ENCODE data around the gene CCM2. TPM values are rescaled to one million over a fixed set of nuclear protein-coding genes. Genes with fewer than 3 reads are reported as not detected.

Gene CCM2
- total RNA-seq, 3 donors from 2014 or later: 33.4 to 43.8 (median 35.8) TPM

- intact Hi-C loops (cut with DNase I, micrococcal nuclease): no loop called here
- ATAC-seq (no peak), DNase-seq (no peak)
- Histone ChIP-seq H3K36me3 (ENCODE audit: low read depth) (no peaks in the 10 kb centered on the region), H3K4me1 (ENCODE audit: low read depth) (peaks cover 9% of the 10 kb centered on the region), H3K9me3 (no peaks in the 10 kb centered on the region), H3K4me3 (no peak overlapping the region)
- no peak for TF ChIP-seq CTCF (IDR thresholded peaks at IDR 0.05)
Observed at GRCh38 chr7:45035371-45035770, 35.4 kb downstream of the CCM2 start.

DNA sequence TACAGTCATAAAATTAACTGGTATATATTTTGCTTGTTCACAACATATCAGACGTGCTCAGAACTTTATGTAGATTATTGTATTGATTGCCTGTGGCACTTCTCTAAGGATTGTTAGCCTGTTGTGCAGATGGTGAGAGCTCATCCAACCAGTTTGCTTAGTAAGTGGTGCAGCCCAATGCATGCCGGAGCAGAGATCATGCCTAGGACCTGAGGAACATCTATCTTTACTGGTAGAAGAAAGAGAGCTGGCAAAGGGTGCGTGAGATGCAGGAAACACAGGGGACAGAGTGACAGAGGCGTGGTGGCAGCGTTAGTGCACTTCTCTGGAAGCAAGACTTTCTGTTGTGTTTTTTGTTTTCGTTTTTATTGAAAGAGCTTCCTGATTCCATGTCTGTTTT is 35.9 kb downstream of the CCM2 start:
- Histone ChIP-seq H3K36me3 (ENCODE audit: low read depth) (no peaks in the 10 kb centered on the region), H3K9me3 (no peaks in the 10 kb centered on the region), H3K4me3 (no peak overlapping the region), H3K4me1 (ENCODE audit: low read depth) (peaks cover 9% of the 10 kb centered on the region)
- TF ChIP-seq CTCF (IDR thresholded peaks at IDR 0.05): no peak
- no peak for DNase-seq
- ATAC-seq: peak; percentile 49
- intact Hi-C loops (cut with DNase I, micrococcal nuclease): no loop called here

GRCh38 chr7:45036317-45036716 is 36.3 kb downstream of the CCM2 start:
- TF ChIP-seq CTCF (IDR thresholded peaks at IDR 0.05): no peak
- DNase-seq (no peak), ATAC-seq (peak; percentile 46)
- intact Hi-C loops (cut with DNase I, micrococcal nuclease): no loop called here
- Histone ChIP-seq H3K4me3 (no peak overlapping the region), H3K36me3 (ENCODE audit: low read depth) (no peaks in the 10 kb centered on the region), H3K4me1 (ENCODE audit: low read depth) (peaks cover 9% of the 10 kb centered on the region), H3K9me3 (no peaks in the 10 kb centered on the region)

DNA sequence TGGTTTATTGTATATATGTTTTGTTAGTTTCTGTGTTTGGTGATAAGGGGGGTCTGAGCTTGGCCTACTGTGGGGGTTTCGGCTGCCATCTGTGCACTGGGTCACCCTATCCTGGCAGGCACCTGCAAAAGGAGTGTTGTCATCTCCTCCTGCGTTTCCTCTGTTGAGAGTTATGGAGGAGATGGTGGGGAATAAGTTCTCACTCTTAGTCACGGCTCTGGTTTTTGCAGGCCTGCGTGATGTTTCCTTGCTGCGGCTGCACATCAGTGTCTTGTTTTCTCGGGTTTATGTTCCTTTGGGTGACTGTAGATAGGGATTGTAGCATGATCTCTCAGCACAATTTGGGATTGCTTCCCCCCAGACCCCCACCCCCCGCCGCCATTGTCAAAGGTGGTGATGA is 36.8 kb downstream of the CCM2 start:
- H3K4me1 ChIP-seq (ENCODE audit: low read depth): peaks cover 9% of the 10 kb centered on the region
- no peak for TF ChIP-seq CTCF (IDR thresholded peaks at IDR 0.05)
- DNase-seq (no peak), ATAC-seq (no peak)
- H3K4me3 ChIP-seq: no peak overlapping the region
- H3K9me3 ChIP-seq: no peaks in the 10 kb centered on the region
- intact Hi-C loops (cut with DNase I, micrococcal nuclease): no loop called here
- H3K36me3 ChIP-seq (ENCODE audit: low read depth): no peaks in the 10 kb centered on the region

GRCh38 chr7:45037876-45038275 is 37.9 kb downstream of the CCM2 start:
- no peak for TF ChIP-seq CTCF (IDR thresholded peaks at IDR 0.05)

DNA sequence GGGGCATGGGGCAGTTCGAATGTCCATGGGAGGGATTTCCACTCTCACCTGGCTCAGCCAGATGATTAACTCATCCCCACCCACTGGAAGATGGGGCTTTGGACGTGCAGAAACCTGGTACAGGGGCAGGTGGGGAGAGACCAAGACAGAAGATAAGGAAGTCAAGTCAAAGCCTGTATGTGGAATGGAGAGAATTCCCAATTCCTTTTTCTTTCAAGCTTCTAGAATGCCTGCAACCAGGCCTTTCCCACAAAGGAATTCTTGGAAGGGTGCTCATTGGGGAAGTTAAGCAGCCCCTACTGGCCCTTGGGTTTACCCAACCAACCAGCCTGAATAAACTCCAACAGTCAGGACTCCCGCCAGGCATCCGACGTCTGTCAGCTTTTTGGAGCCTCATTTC is 39.1 kb downstream of the CCM2 start:
- no peak for ATAC-seq
- H3K9me3 ChIP-seq: no peaks in the 10 kb centered on the region
- no peak for TF ChIP-seq CTCF (IDR thresholded peaks at IDR 0.05)
- no peaks in the 10 kb centered on the region for H3K36me3 ChIP-seq (ENCODE audit: low read depth)
- DNase-seq: no peak
- intact Hi-C loops (cut with DNase I, micrococcal nuclease): no loop called here
- H3K4me3 ChIP-seq: no peak overlapping the region
- H3K4me1 ChIP-seq (ENCODE audit: low read depth): peaks cover 9% of the 10 kb centered on the region

More at GRCh38 chr7:45037876-45038275, 37.9 kb downstream of the CCM2 start:
- intact Hi-C loops (cut with DNase I, micrococcal nuclease): no loop called here
- Histone ChIP-seq H3K4me1 (ENCODE audit: low read depth) (peaks cover 9% of the 10 kb centered on the region), H3K4me3 (no peak overlapping the region), H3K36me3 (ENCODE audit: low read depth) (no peaks in the 10 kb centered on the region), H3K9me3 (no peaks in the 10 kb centered on the region)
- DNase-seq (no peak), ATAC-seq (no peak)

Data from mucosa of descending colon (tissue), 3 donors.